NB4 (cell line): ENCODE measurements around the gene SPSB1.

Source experiments
- CTCF ChIP-seq: IDR thresholded peaks from one replicate; pipeline ENCODE4 v1.5.1; 2012; ENCODE audit warnings: low read depth, low read length
- MAX ChIP-seq: IDR thresholded peaks from 2 replicates; pipeline ENCODE4 v1.6.1; 2011; ENCODE audit warnings: low read depth, low read length
- MYC ChIP-seq: IDR thresholded peaks from 2 replicates; pipeline ENCODE4 v1.6.1; 2011; ENCODE audit warnings: low read depth, low read length
- POLR2A ChIP-seq: IDR thresholded peaks from 2 replicates; pipeline ENCODE4 v1.6.1; 2011; ENCODE audit warnings: mild to moderate bottlenecking; ENCODE audit not compliant: insufficient read length; ENCODE audit errors: extremely low read depth

GRCh38 chr1:9297831-9298230 is 5.1 kb downstream of the SPSB1 start:
- TF ChIP-seq CTCF (no peak), POLR2A (no peak), MAX (no peak), MYC (no peak)
